HCT116 (cell line): ENCODE data around the gene AHI1. TPM values are rescaled to one million over a fixed set of nuclear protein-coding genes. Genes with fewer than 3 reads are reported as not detected.

Experiments
- ATAC-seq: fragments of 200-7000 bp; cut with Tn5 transposase; 2 replicates; pipeline ENCODE4 v1.9.1; 2020; ENCODE audit warnings: mild to moderate bottlenecking, moderate library complexity
- BruUV-seq: library from RNA; stranded (reverse); fragments of 400-500 nt; replicated peaks from 2 replicates; lab custom pipeline; 2021; lab: Mats Ljungman, UMichigan
- CTCF ChIA-PET: fragments of 300-600 bp; sonication (Branson Sonifier 250); formaldehyde crosslinking; loops from one replicate; lab custom pipeline; 2021; ENCODE audit warnings: antibody characterized with exemption; lab: Charles Lee
- POLR2A ChIA-PET: fragments of 300-600, 350-600 bp; sonication (Branson Sonifier 250); formaldehyde crosslinking; loops from one replicate; lab custom pipeline; 2021; ENCODE audit warnings: antibody characterized with exemption; lab: Charles Lee
- RAD21 ChIA-PET, 2 experiments: fragments of 300-600 bp; sonication (Branson Sonifier 250); formaldehyde crosslinking; loops; one replicate each; lab custom pipeline; 2023; ENCODE audit warnings: low total read pairs in 2 of 2; ENCODE audit not compliant: uncharacterized antibody in 2 of 2, unreplicated experiment in 2 of 2, low non-redundant PET in 1 of 2; lab: Charles Lee
- DNase-seq: peaks from one replicate; pipeline ENCODE4 v3.0.0-alpha.2; 2010; ENCODE audit warnings: low read depth, low spot score
- H2AFZ ChIP-seq: fragments of 200-600 bp; shearing (Covaris generic), sonication (generic); 2 replicates; pipeline ENCODE4 v1.6.1; 2017; ENCODE audit warnings: low read depth, mixed run types, mixed read lengths, antibody characterized with exemption, low read length; ENCODE audit not compliant: poor library complexity, severe bottlenecking
- H3K27ac ChIP-seq: 2 replicates; pipeline ENCODE4 v1.5.1; 2012; ENCODE audit warnings: low read depth, low read length
- H3K27me3 ChIP-seq: fragments of 200-600 bp; sonication (generic); 2 replicates; pipeline ENCODE4 v1.6.1; 2016; ENCODE audit warnings: mixed run types, low read length, mixed read lengths; ENCODE audit not compliant: insufficient read depth
- H3K36me3 ChIP-seq, 2 experiments: fragments of 200-500 bp in 1 of 2; fragments of 200-600 bp in 1 of 2; sonication (Bioruptor generic) in 1 of 2; sonication (generic) in 1 of 2; 2 replicates each; pipeline versions ENCODE4 v1.5.1 to v1.6.1; 2014 to 2016; ENCODE audit warnings: low read length in 2 of 2, inconsistent platforms in 1 of 2, mixed read lengths in 1 of 2, mixed run types in 1 of 2; ENCODE audit not compliant: insufficient read depth in 2 of 2, control insufficient read depth in 1 of 2
- H3K4me1 ChIP-seq, 2 experiments: fragments of 200-600 bp in 1 of 2; sonication (generic) in 1 of 2; 2 replicates each; pipeline versions ENCODE4 v1.5.1 to v1.6.1; 2012 to 2017; ENCODE audit warnings: low read length in 2 of 2, inconsistent platforms in 1 of 2, mild to moderate bottlenecking in 1 of 2, mixed read lengths in 1 of 2, mixed run types in 1 of 2, moderate library complexity in 1 of 2; ENCODE audit not compliant: insufficient read depth in 2 of 2, control insufficient read depth in 1 of 2
- H3K4me2 ChIP-seq: fragments of 200-600 bp; sonication (generic); 2 replicates; pipeline ENCODE4 v1.6.1; 2017; ENCODE audit warnings: mixed run types, low read length, mixed read lengths
- H3K4me3 ChIP-seq, 2 experiments: fragments of 200-600 bp in 1 of 2; sonication (generic) in 1 of 2; replicated peaks in 1 of 2; 2 replicates each; pipeline ENCODE4 v1.5.1; 2011 to 2016; ENCODE audit warnings: low read length in 2 of 2, control low read depth in 1 of 2, low read depth in 1 of 2, mild to moderate bottlenecking in 1 of 2, mixed read lengths in 1 of 2, mixed run types in 1 of 2
- H3K79me2 ChIP-seq: fragments of 200-600 bp; sonication (generic); 2 replicates; pipeline ENCODE4 v1.6.1; 2017; ENCODE audit warnings: mild to moderate bottlenecking, mixed run types, low read length, moderate library complexity, mixed read lengths; ENCODE audit not compliant: insufficient read depth
- H3K9ac ChIP-seq: fragments of 200-600 bp; sonication (generic); 2 replicates; pipeline ENCODE4 v1.6.1; 2016; ENCODE audit warnings: low read length, mixed read lengths
- H3K9me2 ChIP-seq: fragments of 200-600 bp; sonication (generic), shearing (Covaris generic); 2 replicates; pipeline ENCODE4 v1.6.1; 2017; ENCODE audit warnings: mixed run types, mild to moderate bottlenecking, moderate library complexity; ENCODE audit not compliant: insufficient read depth
- H3K9me3 ChIP-seq, 2 experiments: fragments of 200-500 bp in 1 of 2; fragments of 200-600 bp in 1 of 2; sonication (Bioruptor generic) in 1 of 2; sonication (generic) in 1 of 2; 2 replicates each; pipeline ENCODE4 v1.6.1; 2014 to 2017; ENCODE audit warnings: low read length in 2 of 2, mixed read lengths in 2 of 2, inconsistent platforms in 1 of 2, low read depth in 1 of 2, mild to moderate bottlenecking in 1 of 2, mixed run types in 1 of 2, moderate library complexity in 1 of 2; ENCODE audit not compliant: control insufficient read depth in 1 of 2, insufficient read depth in 1 of 2
- H4K20me1 ChIP-seq: fragments of 200-600 bp; sonication (generic), shearing (Covaris generic); 2 replicates; pipeline ENCODE4 v1.6.1; 2017; ENCODE audit warnings: mixed run types, mild to moderate bottlenecking, moderate library complexity; ENCODE audit not compliant: insufficient read depth
- CBX3 ChIP-seq: IDR thresholded peaks from 2 replicates; pipeline ENCODE4 v1.6.1; 2012; ENCODE audit warnings: low read depth
- CEBPB ChIP-seq: IDR thresholded peaks from 2 replicates; pipeline ENCODE4 v1.6.1; 2012; ENCODE audit warnings: low read depth
- EGR1 ChIP-seq: IDR thresholded peaks from 2 replicates; pipeline ENCODE4 v1.6.1; 2012; ENCODE audit warnings: low read depth
- EZH2 ChIP-seq: fragments of 200-600 bp; sonication (generic); IDR thresholded peaks from 2 replicates; pipeline ENCODE4 v1.6.1; 2017; ENCODE audit warnings: antibody characterized with exemption, mixed run types
- EZH2phosphoT487 ChIP-seq: fragments of 200-600 bp; IDR thresholded peaks from 2 replicates; pipeline ENCODE4 v1.6.1; 2018; ENCODE audit warnings: antibody characterized with exemption, borderline replicate concordance
- FOSL1 ChIP-seq: IDR thresholded peaks from 2 replicates; pipeline ENCODE4 v1.6.1; 2012; ENCODE audit warnings: low read depth
- POLR2A ChIP-seq: IDR thresholded peaks from 2 replicates; pipeline ENCODE4 v1.7.0; 2011; ENCODE audit warnings: borderline replicate concordance; ENCODE audit not compliant: insufficient read depth, insufficient read length; ENCODE audit errors: extremely low read depth
- POLR2AphosphoS5 ChIP-seq: IDR thresholded peaks from 2 replicates; pipeline ENCODE4 v1.6.1; 2011; ENCODE audit warnings: mild to moderate bottlenecking, low read depth, low read length, moderate library complexity
- RAD21 ChIP-seq: IDR thresholded peaks from 2 replicates; pipeline ENCODE4 v1.6.1; 2012; ENCODE audit warnings: low read depth, mild to moderate bottlenecking
- SRF ChIP-seq: IDR thresholded peaks from 2 replicates; pipeline ENCODE4 v1.6.1; 2012; ENCODE audit warnings: low read depth
- YY1 ChIP-seq: IDR thresholded peaks from 2 replicates; pipeline ENCODE4 v1.6.1; 2011; ENCODE audit warnings: low read length, low read depth, moderate library complexity, mild to moderate bottlenecking; ENCODE audit not compliant: insufficient replicate concordance; ENCODE audit errors: extremely low read depth
- ZFX ChIP-seq: fragments of 450-650 bp; IDR thresholded peaks from 2 replicates; pipeline ENCODE4 v1.6.1; 2017
- intact Hi-C: fragments of 100-400 bp; cut with micrococcal nuclease; formaldehyde crosslinking; loops from 2 replicates; pipeline ENCODE4 v1.10.0; 2022
- total RNA-seq: library from RNA; stranded (reverse); gene quantifications from one replicate; pipeline ENCODE4 v1.2.1, GENCODE V29; 2021; ENCODE audit not compliant: unreplicated experiment
- TF ChIP-seq, protein P1 (sequence below): IDR thresholded peaks from 2 replicates; pipeline ENCODE4 v1.6.1; 2011; ENCODE audit warnings: mild to moderate bottlenecking, low read length, moderate library complexity; ENCODE audit not compliant: insufficient replicate concordance; ENCODE audit errors: extremely low read depth
- TF ChIP-seq, protein P2 (sequence below): IDR thresholded peaks from 2 replicates; pipeline ENCODE4 v1.6.1; 2012
- TF ChIP-seq, protein P3 (sequence below): IDR thresholded peaks from 2 replicates; pipeline ENCODE4 v1.6.1; 2012; ENCODE audit warnings: low read depth
- TF ChIP-seq, protein P4 (sequence below): IDR thresholded peaks from 2 replicates; pipeline ENCODE4 v1.6.1; 2012

Gene AHI1
- total RNA-seq, 1 experiment from 2014 or later = 29.6 TPM

DNA sequence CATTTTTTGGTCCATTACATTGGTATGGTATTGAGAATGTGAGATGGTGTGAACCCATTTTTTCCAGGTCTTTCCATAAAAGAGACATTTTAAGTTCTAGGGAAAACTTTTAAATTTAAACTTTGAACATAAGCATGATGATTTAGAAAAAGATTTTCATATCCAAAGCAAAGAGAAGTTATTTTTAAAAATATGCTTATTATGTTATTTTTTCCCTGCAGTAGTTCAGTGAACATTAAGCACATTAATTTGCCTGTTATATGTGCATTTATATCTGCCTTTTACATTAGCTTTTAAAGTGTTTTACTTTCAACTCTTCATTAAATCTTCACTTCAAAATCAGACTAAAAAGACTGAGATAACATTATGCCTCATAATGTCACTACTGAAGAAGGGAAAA, 116.7 kb downstream of the AHI1 start:
- ChIA-PET RAD21 (no interaction called here), CTCF (no interaction called here), POLR2A (no interaction called here)
- Histone ChIP-seq H3K79me2 (no peaks in the 10 kb centered on the region), H4K20me1 (no peaks in the 10 kb centered on the region), H3K4me2 (no peak overlapping the region), H3K9me3 (no peaks in the 10 kb centered on the region), H3K9ac (no peak overlapping the region), H3K4me3 (no peak overlapping the region), H3K27me3 (no peaks in the 10 kb centered on the region), H2AFZ (no peak overlapping the region), H3K36me3 (no peaks in the 10 kb centered on the region), H3K27ac (no peak overlapping the region), H3K4me1 (no peaks in the 10 kb centered on the region), H3K9me2 (no peaks in the 10 kb centered on the region)
- intact Hi-C loops = no loop called here
- no TSS peak for BruUV-seq
- DNase-seq = no peak
- no peak for ATAC-seq
- TF ChIP-seq, protein P1, sequence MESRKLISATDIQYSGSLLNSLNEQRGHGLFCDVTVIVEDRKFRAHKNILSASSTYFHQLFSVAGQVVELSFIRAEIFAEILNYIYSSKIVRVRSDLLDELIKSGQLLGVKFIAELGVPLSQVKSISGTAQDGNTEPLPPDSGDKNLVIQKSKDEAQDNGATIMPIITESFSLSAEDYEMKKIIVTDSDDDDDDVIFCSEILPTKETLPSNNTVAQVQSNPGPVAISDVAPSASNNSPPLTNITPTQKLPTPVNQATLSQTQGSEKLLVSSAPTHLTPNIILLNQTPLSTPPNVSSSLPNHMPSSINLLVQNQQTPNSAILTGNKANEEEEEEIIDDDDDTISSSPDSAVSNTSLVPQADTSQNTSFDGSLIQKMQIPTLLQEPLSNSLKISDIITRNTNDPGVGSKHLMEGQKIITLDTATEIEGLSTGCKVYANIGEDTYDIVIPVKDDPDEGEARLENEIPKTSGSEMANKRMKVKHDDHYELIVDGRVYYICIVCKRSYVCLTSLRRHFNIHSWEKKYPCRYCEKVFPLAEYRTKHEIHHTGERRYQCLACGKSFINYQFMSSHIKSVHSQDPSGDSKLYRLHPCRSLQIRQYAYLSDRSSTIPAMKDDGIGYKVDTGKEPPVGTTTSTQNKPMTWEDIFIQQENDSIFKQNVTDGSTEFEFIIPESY = no peak

DNA sequence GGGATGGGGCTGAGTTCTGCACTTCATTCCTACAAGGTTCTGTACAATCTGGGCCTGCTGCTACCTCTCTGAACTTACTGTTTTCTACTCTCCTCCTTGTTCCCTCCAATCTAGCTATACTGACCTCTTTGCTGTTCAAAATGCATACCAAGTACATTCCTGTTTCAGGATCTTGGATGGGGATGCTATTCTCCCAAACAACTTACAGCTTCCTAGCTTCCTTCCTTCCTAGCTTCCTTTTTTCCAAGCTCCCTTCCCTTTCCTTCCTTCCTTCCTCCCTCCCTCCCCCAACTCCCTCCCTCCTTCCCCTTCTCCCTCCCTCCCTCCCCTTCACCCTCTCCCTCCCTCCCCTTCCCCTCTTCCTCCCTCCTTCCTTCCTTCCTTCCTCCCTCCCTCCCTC, 117.9 kb downstream of the AHI1 start:
- no peak for DNase-seq
- Histone ChIP-seq H3K4me3 (no peak overlapping the region), H2AFZ (no peak overlapping the region), H3K79me2 (no peaks in the 10 kb centered on the region), H3K9ac (no peak overlapping the region), H3K36me3 (no peaks in the 10 kb centered on the region), H3K9me3 (no peaks in the 10 kb centered on the region), H3K4me2 (no peak overlapping the region), H4K20me1 (no peaks in the 10 kb centered on the region), H3K9me2 (no peaks in the 10 kb centered on the region), H3K27ac (no peak overlapping the region), H3K4me1 (no peaks in the 10 kb centered on the region), H3K27me3 (no peaks in the 10 kb centered on the region)
- ChIA-PET RAD21 (no interaction called here), POLR2A (no interaction called here), CTCF (no interaction called here)
- no TSS peak for BruUV-seq
- intact Hi-C loops = no loop called here
- ATAC-seq = no peak
- TF ChIP-seq RAD21 (no peak), ZFX (no peak), CBX3 (no peak), EGR1 (no peak), EZH2 (no peak), CEBPB (no peak), YY1 (no peak), POLR2AphosphoS5 (no peak), SRF (no peak), POLR2A (no peak), FOSL1 (no peak), EZH2phosphoT487 (no peak)
- TF ChIP-seq, protein P2, sequence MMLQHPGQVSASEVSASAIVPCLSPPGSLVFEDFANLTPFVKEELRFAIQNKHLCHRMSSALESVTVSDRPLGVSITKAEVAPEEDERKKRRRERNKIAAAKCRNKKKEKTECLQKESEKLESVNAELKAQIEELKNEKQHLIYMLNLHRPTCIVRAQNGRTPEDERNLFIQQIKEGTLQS = no peak
- TF ChIP-seq, protein P3, sequence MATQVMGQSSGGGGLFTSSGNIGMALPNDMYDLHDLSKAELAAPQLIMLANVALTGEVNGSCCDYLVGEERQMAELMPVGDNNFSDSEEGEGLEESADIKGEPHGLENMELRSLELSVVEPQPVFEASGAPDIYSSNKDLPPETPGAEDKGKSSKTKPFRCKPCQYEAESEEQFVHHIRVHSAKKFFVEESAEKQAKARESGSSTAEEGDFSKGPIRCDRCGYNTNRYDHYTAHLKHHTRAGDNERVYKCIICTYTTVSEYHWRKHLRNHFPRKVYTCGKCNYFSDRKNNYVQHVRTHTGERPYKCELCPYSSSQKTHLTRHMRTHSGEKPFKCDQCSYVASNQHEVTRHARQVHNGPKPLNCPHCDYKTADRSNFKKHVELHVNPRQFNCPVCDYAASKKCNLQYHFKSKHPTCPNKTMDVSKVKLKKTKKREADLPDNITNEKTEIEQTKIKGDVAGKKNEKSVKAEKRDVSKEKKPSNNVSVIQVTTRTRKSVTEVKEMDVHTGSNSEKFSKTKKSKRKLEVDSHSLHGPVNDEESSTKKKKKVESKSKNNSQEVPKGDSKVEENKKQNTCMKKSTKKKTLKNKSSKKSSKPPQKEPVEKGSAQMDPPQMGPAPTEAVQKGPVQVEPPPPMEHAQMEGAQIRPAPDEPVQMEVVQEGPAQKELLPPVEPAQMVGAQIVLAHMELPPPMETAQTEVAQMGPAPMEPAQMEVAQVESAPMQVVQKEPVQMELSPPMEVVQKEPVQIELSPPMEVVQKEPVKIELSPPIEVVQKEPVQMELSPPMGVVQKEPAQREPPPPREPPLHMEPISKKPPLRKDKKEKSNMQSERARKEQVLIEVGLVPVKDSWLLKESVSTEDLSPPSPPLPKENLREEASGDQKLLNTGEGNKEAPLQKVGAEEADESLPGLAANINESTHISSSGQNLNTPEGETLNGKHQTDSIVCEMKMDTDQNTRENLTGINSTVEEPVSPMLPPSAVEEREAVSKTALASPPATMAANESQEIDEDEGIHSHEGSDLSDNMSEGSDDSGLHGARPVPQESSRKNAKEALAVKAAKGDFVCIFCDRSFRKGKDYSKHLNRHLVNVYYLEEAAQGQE = no peak
- TF ChIP-seq, protein P4, sequence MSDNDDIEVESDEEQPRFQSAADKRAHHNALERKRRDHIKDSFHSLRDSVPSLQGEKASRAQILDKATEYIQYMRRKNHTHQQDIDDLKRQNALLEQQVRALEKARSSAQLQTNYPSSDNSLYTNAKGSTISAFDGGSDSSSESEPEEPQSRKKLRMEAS = no peak
